Activated naive CD8-positive, alpha-beta T cell treated with anti-CD3 and anti-CD28 coated beads, Interleukin-2, amount 10 ng/mL, durations not matched to agents 7 days and 5 days (primary cell): ENCODE results near the gene TTC38. TPM values are rescaled to one million over a fixed set of nuclear protein-coding genes. Genes with fewer than 3 reads are reported as not detected.

Experiments used
- ATAC-seq: fragments of 150-1000 bp; cut with Tn5 transposase; one replicate; pipeline ENCODE4 v1.10.0; 2021; ENCODE audit warnings: low read depth, moderate library complexity
- POLR2A ChIA-PET: fragments of 350-600 bp; sonication (Branson Sonifier 250); formaldehyde crosslinking; loops from one replicate; lab custom pipeline; 2021; ENCODE audit warnings: antibody characterized with exemption; lab: Charles Lee
- DNase-seq: peaks from one replicate; pipeline ENCODE4 v3.0.0; 2021
- H3K27ac Mint-ChIP-seq: one replicate; pipeline ENCODE4 v1.8.0; 2022; ENCODE audit warnings: mild to moderate bottlenecking, mixed read lengths
- H3K27me3 Mint-ChIP-seq: one replicate; pipeline ENCODE4 v1.8.0; 2022; ENCODE audit warnings: mild to moderate bottlenecking, moderate library complexity, mixed read lengths
- H3K36me3 Mint-ChIP-seq: one replicate; pipeline ENCODE4 v1.8.0; 2021; ENCODE audit warnings: mild to moderate bottlenecking, mixed read lengths
- H3K4me1 Mint-ChIP-seq: one replicate; pipeline ENCODE4 v1.8.0; 2021; ENCODE audit warnings: mixed read lengths
- H3K4me3 Mint-ChIP-seq: one replicate; pipeline ENCODE4 v1.8.0; 2022; ENCODE audit warnings: mild to moderate bottlenecking, moderate library complexity, mixed read lengths
- H3K9me3 Mint-ChIP-seq: one replicate; pipeline ENCODE4 v1.8.0; 2021; ENCODE audit warnings: mixed read lengths
- total RNA-seq, 2 experiments: library from RNA; stranded (reverse); gene quantifications; one replicate each; pipeline ENCODE4 v1.2.3, GENCODE V29; 2021

Gene TTC38
- total RNA-seq, 2 experiments from 2014 or later, result 24.3 to 25.0 TPM

GRCh38 chr22:46336119-46337078 lies 68.6 kb downstream of the TTC38 start:
- Mint-ChIP-seq H3K27me3 (no peaks in the 10 kb centered on the region), H3K4me3 (peak overlapping the region; percentile 95), H3K4me1 (peaks cover 22% of the 10 kb centered on the region), H3K36me3 (peaks cover 25% of the 10 kb centered on the region), H3K27ac (peak overlapping the region; percentile 86), H3K9me3 (no peaks in the 10 kb centered on the region)
- peak; percentile 48 for DNase-seq
- ATAC-seq, result peak; percentile 6
- POLR2A ChIA-PET, result interaction anchor here (0.9 to 2.5 kb wide), 8 partner anchors 48 to 324 kb away, joined by 3 to 10 read pairs (median 3); partner anchors contain the start of genes CDPF1, PPARA and TTC38

GRCh38 chr22:46337870-46338269 lies 70.1 kb downstream of the TTC38 start:
- POLR2A ChIA-PET, result no interaction called here
- H3K9me3 Mint-ChIP-seq, result no peaks in the 10 kb centered on the region
- H3K4me3 Mint-ChIP-seq, result no peak overlapping the region
- no peak overlapping the region for H3K27ac Mint-ChIP-seq
- H3K36me3 Mint-ChIP-seq, result peaks cover 29% of the 10 kb centered on the region
- ATAC-seq, result no peak
- H3K27me3 Mint-ChIP-seq, result no peaks in the 10 kb centered on the region
- H3K4me1 Mint-ChIP-seq, result peaks cover 22% of the 10 kb centered on the region
- no peak for DNase-seq

- DNase-seq (no peak), ATAC-seq (no peak)
- peak overlapping the region; percentile 42 for H3K27ac Mint-ChIP-seq
- no peaks in the 10 kb centered on the region for H3K9me3 Mint-ChIP-seq
- POLR2A ChIA-PET, result interaction anchor here (1.0 kb wide), 1 partner anchor 43 kb away, joined by 3 read pairs; no protein-coding TSS in a partner anchor
- peaks cover 28% of the 10 kb centered on the region for H3K36me3 Mint-ChIP-seq
- H3K27me3 Mint-ChIP-seq, result no peaks in the 10 kb centered on the region
- no peak overlapping the region for H3K4me3 Mint-ChIP-seq
- peaks cover 22% of the 10 kb centered on the region for H3K4me1 Mint-ChIP-seq
Measured at GRCh38 chr22:46338636-46339035, 70.8 kb downstream of the TTC38 start.

GRCh38 chr22:46339956-46340355 lies 72.1 kb downstream of the TTC38 start:
- H3K36me3 Mint-ChIP-seq, result peaks cover 29% of the 10 kb centered on the region
- H3K27ac Mint-ChIP-seq, result no peak overlapping the region
- POLR2A ChIA-PET, result no interaction called here
- H3K9me3 Mint-ChIP-seq, result no peaks in the 10 kb centered on the region
- no peak overlapping the region for H3K4me3 Mint-ChIP-seq
- no peaks in the 10 kb centered on the region for H3K27me3 Mint-ChIP-seq
- no peak for DNase-seq
- peaks cover 19% of the 10 kb centered on the region for H3K4me1 Mint-ChIP-seq
- no peak for ATAC-seq

- Mint-ChIP-seq H3K27ac (no peak overlapping the region), H3K9me3 (no peaks in the 10 kb centered on the region), H3K36me3 (peaks cover 31% of the 10 kb centered on the region), H3K4me3 (no peak overlapping the region), H3K27me3 (no peaks in the 10 kb centered on the region), H3K4me1 (peaks cover 18% of the 10 kb centered on the region)
- no peak for DNase-seq
- ATAC-seq, result no peak
- POLR2A ChIA-PET, result no interaction called here
Measured at GRCh38 chr22:46340676-46341075, 72.9 kb downstream of the TTC38 start.

Other genes with a start within 250 kb of the TTC38 start
- gene PPARA, start 117.5 kb upstream of the TTC38 start, total RNA-seq, result 10 to 100 TPM; 20.7 to 24.9 TPM
- gene CDPF1, start 17.7 kb upstream of the TTC38 start, total RNA-seq, result 10 to 100 TPM; 11.2 to 13.6 TPM
- not detected for gene PKDREJ, start 4.7 kb upstream of the TTC38 start, total RNA-seq
- gene GTSE1, start 28.9 kb downstream of the TTC38 start, total RNA-seq, result 10 to 100 TPM; 64.9 to 73.8 TPM
- 10 to 100 TPM; 76.3 to 86.4 TPM for gene TRMU, start 67.7 kb downstream of the TTC38 start, total RNA-seq